HCEC 1CT (cell line): ENCODE data around the gene INPP5D.
A peak's percentile ranks its signal among the peaks of the same experiment; 100 is the strongest.

Experiments used
- DNase-seq: peaks from one replicate; pipeline ENCODE4 v3.0.0-alpha.2; 2017

INPP5D gene

DNA sequence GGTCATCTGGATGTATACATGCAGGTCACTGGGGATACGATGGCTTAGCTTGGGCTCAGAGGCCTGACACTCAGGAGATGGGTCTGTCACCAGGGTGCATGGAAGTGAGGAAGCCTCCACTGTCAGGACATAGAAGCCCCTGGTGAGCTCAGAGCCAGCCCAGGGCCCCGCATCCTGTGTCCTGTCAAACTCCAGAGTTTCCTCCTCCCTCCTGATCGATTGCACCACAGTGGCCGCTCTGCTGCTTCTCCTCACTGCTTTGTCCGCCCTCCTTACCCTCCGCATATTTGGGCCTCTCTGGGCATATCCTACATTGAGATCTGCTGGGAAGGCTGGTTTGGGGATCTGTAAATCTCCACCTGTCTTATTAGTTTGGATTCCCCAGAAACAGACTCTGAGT is 153.8 kb downstream of the INPP5D start:
- DNase-seq: no peak

DNA sequence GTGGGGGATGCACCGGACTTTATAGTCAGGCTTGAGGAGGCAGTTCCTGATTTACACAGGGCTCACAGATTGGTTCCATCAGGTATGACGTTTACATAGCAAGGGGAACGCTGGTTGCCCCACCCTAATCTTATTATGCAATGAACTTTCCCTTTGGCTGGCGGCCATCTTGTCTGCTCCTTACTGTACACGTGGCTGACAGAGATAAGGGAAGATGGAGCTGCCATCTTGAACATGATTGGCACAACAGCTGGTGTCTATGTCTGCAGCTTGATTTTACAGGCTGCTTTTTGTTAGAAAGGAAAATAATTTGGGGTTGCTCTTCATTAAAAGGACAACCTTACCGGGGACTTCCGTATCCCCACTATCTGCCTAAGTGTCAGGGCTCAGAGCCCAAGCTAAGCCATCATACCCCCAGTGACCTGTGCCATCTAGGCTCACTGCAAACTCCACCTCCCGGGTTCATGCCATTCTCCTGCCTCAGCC is 157.8 kb downstream of the INPP5D start:
- no peak for DNase-seq

DNA sequence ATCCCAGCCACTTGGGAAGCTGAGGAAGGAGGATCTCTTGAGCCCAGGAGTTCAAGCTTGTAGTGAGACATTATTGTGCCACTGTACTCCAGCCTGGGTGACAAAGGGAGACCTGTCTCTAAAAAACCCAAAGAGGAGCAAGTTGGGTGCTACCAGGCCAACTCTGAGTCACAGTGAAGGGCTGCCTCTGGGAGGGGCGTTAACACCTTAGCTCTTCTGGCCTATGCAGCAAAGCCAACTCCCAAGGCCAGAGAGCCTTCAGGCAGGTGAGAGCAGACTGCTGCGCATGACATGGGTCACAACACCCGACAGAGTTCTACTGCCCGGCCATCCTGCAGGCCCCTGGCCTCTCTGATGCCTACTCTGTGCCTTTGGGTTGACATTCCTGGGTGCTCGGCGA is 158.7 kb downstream of the INPP5D start:
- no peak for DNase-seq

DNA sequence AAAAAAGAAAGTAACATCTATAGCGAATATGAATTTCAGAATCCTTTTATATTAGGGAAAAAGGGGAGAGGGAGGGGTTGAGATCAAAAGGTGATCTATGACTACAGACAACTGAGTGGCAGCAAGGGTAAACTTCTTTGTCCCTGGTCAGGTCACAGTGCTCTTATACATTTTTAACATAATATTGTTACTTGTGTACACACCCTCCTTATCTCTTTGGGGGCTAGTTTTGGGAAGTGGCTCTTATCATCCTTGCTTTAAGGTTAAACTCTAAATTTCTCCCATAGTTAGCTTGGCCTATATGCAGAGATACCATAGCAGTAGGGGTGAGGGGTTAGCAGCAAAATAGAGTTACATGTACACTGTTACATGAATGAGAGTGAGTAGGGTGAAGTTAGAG is 159.7 kb downstream of the INPP5D start:
- no peak for DNase-seq

DNA sequence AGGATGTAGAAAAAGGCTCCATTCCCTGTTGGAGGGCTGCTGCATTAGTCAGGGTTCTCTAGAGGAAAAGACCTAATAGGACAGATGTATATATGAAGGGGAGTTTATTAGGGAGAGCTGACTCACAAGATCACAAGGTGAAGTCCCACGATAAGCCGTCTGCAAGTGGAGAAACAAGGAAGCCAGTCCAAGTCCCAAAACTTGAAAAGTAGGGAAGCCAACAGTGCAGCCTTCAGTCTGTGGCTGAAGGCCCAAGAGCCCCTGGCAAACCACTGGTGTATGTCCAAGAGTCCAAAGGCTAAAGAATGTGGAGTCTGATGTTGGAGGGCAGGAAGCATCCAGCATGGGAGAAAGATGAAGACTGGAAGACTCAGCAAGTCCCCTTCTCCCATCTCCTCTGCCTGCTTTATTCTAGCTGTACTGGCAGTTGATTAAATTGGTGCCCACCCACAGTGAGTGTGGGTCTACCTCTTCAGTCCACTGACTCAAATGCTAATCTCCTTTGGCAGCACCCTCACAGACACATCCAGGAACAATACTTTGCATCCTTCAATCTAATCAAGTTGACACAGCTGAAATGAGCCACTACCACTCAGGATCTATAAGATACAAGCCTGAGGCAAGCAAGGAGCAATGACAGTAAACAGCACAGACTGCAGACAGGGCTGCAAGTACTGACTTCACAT is 161.4 kb downstream of the INPP5D start:
- DNase-seq: no peak

DNA sequence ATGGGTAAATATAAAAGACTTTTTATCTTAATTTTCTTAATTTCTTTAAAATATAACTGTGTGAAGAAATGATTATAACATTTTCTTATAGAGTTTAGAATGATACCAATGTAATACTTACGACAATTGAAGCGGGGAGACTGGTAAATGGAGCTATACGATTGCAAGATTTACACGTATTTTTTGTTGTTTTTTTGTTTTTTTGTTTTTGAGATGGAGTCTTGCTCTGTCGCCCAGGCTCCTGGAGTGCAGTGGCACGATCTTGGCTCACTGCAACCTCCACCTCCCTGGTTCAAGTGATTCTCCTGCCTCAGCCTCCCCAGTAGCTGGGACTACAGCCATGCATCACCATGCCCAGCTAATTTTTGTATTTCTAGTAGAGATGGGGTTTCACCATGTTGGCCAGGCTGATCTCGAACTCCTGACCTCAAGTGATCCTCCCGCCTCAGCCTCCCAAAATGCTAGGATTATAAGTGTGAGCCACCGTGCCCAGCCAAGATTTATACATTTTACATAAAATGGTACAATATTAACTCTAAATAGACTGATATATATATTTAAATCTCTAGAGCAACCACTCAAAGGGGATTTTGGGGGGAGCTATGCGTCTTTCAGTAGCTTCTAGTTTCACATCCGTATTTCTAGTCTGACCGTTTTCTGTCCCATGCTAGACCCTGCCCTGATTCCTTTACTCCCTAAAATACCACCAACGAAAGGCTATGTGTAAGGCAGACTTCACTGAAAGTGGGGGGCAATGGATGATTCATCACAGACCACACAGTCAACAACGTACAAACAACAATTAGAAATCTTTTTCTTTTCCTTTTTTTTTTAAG is 163.1 kb downstream of the INPP5D start:
- no peak for DNase-seq

DNA sequence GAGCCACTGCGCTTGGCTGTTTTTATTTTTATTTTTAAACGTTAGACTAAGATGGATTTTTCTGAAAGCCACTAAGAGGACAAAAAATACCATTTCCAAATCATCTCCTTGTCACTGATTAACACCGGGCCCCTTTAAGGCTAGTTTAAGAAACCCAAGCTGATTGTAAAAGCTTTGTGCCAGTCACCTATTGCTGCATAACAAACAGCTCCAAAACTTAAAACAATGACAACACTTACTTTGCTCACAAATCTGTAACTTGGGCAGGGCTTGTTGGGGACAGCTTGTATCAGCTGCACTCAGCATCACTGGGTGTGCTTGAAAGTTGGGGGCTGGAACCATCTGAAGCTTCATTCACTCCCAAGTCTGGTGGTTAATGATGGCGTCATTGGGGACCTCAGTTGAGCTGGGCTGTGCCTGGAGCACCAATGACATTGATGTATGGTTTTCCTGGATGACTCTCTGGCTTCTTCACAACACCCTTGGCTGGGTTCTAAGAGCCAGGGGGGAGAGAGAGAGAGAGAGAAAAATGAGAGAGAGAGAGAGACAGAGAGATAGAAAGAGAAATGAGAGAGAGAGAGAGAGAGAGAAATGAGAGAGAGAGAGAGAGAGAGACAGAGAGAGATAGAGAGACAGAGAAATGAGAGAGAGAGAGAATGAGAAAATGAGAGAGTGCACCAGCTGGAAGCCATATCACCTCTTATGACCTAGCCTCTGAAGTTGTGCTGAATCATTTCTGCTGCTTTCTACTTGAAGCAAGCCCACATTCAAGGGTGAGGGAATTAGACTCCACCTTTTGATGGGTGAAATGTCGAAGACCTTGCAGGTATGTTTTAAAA is 165.3 kb downstream of the INPP5D start:
- no peak for DNase-seq

DNA sequence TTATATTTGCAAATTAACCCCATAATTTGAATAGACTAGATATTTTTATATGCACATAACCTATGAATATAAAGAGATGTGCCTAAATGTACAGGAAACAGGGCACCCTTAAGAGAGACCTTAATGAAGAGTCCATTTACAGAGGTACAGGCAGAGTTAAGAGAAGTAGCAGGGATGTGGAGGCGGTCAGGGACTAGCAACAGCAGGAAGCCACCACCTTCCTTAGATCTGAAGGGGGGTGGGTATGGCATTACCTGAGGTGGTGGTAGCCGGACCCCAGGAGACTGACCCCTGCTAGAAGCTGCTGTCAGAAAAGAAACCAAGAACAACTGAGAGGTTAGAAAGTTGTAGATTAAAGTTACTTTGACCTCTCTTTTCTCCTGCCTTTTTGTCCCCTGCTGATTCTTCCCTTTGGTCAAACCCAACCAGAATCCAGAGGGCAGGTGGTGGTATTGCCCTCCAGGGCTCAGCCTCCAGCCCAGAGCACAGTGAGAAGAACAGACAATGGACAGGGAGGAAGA is 166.4 kb downstream of the INPP5D start:
- DNase-seq: no peak

DNA sequence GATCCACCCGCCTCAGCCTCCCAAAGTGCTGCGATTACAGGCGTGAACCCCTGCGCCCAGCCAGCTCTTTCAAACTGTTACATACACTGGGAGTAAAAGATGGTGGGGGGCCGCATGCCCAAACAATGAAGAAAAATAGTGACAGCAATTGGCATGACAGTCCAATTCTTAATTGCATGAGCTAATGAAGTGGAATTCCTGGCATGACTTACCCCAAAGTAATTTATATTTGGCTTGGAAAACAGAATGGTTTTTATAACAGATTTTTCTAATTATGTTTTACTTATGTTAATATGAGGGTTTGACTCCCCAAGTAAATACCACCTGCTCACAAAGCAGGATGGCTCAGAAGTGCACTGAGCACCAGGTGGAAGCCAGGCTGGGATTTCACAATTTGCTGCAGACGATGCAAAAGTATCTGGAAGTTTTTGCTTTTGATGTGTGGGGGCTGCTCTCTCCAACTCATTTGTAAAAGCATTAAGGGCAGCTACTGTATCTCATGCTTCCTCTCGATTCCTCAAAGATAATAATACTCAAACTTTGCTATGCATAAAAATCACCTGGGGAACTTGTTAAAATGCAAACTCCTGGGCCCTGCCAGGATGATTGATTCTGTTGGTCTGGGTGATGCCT is 167.3 kb downstream of the INPP5D start:
- no peak for DNase-seq

DNA sequence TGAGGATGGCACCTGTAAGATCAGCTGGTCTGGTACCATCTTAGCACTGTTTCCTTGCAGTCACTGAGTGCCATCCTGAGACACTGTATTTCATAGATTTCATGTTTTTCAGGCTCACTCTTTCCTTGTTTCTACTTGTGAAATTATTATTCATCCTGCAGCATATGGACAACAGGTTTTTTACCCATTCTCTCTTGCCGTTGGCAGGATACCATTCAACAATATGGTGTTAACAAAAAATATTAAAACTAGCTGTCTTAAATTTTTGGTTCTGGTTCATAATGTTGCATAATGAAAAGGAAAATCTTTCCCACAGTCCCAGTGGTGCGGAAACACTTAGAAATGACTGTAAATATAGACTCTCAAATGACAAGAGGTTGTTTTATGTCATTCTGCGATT is 168.2 kb downstream of the INPP5D start:
- no peak for DNase-seq

DNA sequence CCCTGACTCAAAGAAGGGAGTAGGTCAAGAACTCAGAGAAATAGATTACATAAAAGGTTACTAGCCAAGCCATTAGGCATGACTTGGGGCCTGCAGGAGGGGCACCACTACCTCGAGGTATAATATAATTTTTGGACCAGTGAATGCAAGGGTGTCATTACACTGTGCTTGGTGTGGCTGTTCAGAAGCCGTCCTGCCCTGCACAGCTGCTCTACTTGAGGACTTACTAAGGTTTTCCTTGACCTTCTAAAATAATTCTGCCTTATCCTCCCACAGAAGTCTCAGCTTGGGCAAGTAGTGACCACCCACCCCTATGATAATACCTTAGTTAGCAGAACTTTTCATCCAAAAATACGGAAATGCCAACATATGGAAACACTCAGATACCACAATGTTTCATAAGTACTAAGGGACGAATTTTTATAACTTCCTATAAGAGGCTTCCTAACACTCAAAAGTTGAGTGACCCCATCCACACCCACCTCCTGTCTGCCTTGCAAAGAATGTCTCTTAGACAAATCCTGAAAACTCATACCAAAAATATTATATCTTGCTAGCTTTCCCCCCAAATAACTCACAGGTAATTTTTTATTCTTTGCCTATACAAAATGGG is 173.6 kb downstream of the INPP5D start:
- no peak for DNase-seq

DNA sequence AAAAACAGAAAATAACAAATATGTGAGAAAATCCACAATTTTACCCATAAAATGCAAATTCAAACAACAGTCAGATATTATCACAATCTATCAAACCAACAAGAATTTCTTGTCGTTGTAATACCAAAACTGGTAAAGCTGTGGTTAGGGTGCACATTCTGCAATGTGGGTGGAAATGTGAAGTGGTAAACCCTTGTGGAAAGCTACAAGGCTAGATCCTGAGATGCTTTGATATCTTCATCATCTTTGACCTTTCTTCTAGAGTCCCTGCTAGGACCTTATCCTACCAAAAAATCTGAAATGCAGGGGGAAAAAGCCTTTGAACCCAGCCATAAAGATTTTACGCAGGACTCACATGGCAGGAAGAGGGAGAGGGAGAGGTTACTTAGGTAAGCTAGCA is 174.1 kb downstream of the INPP5D start:
- DNase-seq: no peak

DNA sequence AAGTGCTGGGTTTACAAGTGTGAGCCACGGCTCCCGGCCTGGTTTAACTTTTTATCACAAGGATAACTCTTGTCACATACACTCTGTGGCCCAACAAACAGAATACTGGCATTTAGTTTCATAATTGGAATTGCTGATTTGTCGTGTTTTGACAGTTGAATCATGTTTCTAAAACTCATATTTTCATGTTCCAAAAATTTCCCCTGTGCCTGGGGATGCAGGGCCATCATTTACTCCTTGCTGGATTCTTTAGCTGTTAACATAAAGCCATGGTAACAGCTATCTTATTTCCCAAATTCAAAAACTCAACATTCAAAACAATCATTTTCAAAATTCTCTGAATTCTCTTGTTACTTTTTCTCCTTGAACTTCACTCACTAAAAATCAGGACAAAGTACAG is 174.9 kb downstream of the INPP5D start:
- DNase-seq: no peak

DNA sequence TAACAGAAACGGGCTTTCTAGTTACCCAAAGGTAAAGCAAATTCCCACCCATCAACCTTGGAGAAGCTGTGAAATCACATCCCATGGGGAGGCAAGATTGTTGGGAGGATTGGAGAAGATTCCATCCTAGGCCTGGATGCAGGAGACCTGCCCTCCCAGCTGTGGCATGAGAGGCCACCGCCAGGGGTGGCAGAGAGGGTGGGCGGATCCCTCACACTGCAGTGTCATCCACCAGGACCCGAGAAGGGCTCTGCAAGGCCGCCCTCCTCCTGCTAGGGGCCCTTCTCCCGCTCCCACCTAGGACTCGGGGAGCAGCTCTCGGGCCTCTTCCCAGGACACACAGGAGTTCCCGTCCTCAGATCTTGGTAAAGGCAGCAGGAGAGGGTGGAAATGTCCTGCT is 175.8 kb downstream of the INPP5D start:
- no peak for DNase-seq

DNA sequence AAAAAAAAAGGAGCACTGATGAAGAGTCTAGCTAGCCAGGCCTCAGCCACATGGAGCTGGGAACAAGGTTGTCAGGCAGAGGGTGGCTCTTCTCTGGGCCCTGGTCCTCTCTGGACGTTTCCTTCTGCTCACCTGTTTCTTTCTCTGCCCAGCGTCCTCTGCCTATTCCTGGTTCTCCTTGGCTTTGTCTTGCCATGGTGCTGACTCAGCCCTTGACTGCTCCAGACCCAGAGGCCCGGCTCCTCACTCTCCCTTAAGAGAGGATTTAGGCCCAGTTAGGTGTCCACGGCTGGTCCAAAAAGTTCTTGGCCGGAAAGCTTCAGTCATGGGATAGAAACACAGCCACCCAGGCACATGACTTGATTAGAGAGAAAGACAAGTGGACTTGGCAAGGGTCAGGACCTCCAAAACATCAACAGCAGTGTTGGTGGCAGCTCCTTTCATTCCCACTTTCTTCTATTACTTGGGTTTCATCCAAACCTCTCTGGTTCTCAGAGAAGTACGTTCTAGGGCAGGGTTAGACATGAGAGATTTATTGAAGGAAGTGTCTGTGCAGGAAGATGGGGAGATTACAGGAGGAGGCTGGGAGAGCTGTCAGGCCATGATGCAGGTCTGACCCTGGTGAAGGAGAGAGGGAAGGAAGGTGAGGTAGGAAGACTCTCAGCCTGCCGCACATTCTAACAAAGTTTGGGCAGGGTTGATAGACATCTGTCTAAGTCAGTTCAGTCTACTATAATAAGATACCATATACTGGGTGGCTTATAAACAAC is 176.9 kb downstream of the INPP5D start:
- DNase-seq: no peak

DNA sequence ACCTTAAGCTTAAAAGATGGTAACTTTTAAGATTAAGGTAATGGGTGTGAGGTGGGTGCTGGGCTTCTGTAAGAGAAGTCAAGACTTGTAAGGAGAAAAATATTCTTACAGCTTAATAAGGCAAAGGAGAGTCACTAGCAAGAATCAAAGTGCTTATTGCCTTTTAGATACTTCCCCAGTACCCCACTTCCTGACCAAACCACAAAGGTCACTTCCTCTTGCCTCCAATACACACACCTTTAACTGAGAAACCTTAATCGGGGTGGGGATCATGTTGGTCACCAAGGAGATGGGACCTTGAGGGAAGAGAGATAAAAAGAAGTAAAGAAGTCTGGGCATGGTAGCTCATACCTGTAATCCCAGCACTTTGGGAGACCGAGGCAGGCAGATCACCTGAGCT is 180.8 kb downstream of the INPP5D start:
- DNase-seq: no peak

DNA sequence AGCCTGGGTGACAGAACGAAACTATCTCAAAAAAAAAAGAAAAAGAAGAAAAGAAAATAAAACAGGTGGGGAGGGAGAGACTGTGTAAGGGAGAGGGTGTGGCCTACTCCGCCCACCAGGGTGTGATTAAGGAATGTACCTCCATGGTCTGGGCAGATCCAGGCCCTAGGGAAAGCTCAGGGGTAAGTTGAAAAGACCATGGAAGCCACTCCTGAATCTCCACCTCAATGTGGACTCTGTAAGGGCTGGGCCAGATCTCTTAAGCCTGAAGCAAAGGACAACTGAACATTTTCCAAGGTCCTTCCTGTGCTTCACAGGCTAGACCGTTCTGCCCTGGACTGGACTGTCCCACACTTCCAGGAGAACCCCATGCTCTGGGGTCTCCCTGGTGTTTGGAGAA is 181.7 kb downstream of the INPP5D start:
- DNase-seq: no peak

DNA sequence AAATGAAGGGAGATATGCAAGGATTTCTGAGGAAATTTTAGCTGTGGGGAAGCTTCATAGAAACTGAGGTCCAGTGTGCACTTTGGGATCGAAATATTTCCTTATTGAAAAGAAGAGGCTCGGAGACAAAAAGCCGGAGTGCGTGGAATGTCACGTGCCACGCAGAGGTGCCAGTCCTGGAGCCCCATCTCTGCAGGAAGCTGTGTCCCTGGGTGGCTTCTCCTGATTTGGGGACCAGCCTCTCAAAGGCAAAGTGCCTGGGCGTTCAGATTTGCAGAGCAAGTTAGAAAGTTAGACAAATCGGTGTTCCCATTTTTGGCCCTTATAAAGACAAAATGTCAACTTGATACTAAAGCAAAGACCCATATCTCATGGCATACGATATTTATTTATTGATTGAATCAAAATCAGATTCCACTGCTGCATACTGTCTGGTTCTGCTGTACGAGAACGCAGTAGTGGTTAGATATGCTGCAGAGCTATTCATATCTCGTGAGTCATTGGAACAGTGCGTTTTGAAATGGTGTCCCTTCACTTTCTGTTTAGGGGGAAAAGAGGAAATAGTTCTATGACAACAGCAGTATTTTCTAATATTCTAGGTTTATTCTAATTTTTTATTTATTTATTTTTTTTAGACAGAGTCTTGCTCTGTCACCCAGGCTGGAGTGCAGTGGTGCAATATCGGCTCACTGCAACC is 182.2 kb downstream of the INPP5D start:
- DNase-seq: no peak

DNA sequence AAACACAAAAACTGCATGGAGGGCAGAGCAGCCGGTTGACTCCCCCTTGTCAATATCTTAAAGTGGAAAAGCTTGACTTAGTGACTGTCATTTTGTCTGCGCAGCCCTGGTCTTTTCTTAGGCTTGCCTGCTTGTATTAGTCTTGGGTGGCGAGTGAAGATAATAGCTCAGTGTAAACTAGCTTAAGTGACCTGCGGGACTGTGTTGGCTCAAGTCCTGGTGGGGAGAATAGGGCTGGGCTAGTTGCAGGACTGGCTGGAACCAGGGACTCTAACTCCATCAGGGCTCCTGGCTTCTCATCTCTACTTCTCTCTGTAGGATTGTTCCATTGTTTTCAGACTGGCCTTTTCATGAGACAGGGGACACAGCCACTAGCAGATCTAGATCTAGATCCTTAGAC is 183.2 kb downstream of the INPP5D start:
- DNase-seq: no peak

DNA sequence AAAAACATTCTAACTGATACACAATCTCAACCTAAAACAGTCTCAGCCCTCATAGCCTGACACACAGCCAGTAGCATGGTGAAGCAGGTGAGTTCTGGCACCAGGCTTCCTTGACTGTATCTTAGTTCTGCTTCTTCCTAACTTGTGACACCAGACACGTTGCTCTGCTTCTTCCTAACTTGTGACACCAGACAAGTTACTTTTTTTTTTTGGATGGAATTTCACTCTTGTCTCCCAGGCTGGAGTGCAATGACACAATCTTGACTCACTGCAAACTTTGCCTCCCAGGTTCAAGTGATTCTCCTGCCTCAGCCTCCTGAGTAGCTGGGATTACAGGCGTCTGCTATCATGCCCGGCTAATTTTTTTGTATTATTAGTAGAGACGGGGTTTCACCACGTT is 184.7 kb downstream of the INPP5D start:
- DNase-seq: peak; percentile 37

DNA sequence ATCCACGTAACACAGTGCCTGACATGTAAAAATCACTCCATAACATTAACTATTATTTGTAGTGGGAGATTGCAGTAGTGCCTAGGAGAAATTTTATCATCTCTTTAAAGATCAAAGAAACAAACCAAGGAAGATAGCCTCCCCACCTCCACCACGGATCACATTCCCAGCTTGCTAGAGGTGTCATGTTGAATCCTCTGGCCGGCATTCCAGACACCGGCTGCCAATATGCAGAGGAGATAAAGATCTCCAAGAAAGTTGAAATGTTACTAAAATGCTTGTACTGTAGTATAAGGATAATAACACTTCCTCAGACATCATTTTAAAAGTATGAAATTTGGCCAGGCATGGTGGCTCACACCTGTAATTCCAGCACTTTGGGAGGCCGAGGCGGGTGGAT is 185.3 kb downstream of the INPP5D start:
- DNase-seq: no peak
